ENCODE data around the gene SMC3. TPM values are rescaled to one million over a fixed set of nuclear protein-coding genes. Genes with fewer than 3 reads are reported as not detected.

Gene SMC3
- total RNA-seq, 4 donors from 2014 or later = 27.7 to 50.2 (median 39.5) TPM

DNA sequence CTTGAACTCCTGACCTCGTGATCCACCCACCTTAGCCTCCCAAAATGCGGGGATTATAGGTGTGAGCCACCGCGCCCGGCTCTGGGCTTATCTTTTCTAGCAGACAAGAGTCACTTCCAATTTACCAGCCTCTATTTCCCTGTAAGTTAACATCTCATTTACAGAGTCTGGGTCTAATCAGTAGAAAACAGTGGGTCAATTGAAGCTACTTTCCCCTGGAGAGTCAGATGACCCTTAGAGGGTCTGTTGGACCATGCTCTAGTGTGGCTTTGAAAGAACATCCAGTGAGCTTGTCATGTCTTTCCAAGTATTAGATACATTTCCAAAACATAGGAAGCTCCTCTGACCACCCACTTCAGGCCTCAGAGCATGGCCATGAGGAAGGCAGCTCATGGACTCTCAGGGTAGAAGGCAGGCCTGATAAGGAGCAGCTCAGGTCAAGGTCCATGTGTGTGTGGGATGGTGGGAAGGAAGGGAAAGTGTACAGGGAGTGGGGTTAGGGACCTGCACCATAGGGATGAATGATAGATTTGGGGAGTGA lies 49.1 kb downstream of the SMC3 start:
- 98% methylated on average over 5 of the region's 5 CpGs for WGBS

DNA sequence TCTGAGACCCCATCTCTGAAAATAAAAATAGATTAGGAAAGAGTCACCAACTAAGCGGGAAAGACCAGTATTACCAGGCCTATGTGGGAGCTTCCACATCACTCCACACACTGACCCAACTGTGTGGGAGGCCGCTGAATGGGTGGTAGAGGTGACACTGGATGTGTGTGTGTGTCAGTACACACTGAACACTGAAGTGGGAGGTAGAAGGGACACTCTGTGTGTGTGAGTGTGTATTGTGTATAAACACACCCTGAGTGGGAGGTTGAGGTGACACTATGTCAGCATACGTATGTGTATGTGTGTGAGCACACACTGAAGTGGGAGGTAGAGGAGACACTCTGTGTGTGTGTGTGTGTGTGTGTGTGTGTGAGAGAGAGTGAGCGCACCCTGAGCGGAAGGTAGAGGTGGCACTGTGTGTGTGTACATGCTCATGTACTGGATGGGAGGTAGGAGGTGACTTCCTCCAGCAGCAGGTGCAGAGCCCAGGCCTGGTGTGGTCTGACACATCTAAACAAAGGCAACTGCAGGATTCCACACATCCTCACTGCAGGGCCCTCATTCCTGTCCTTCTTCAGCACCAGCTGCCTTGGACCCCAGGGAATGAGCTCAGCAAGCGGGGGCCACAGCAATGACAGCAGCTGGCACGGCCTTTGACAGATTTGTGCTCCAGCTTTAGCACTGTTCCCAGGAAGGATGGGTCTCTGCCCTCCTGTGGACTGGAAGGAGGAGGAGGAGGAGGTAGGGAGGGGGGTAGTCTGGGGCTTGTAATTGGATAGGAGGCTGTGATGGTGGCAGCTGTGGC lies 50.1 kb downstream of the SMC3 start:
- intact Hi-C loops (cut with DNase I) = no loop called here
- TF ChIP-seq, protein P1, sequence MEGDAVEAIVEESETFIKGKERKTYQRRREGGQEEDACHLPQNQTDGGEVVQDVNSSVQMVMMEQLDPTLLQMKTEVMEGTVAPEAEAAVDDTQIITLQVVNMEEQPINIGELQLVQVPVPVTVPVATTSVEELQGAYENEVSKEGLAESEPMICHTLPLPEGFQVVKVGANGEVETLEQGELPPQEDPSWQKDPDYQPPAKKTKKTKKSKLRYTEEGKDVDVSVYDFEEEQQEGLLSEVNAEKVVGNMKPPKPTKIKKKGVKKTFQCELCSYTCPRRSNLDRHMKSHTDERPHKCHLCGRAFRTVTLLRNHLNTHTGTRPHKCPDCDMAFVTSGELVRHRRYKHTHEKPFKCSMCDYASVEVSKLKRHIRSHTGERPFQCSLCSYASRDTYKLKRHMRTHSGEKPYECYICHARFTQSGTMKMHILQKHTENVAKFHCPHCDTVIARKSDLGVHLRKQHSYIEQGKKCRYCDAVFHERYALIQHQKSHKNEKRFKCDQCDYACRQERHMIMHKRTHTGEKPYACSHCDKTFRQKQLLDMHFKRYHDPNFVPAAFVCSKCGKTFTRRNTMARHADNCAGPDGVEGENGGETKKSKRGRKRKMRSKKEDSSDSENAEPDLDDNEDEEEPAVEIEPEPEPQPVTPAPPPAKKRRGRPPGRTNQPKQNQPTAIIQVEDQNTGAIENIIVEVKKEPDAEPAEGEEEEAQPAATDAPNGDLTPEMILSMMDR (IDR thresholded peaks at IDR 0.05) = no peak
- TF ChIP-seq POLR2A (IDR thresholded peaks at IDR 0.05; ENCODE audit: low read depth) = no peak
- no peaks in the 10 kb centered on the region for H3K27me3 ChIP-seq

More for the DNA sequence above, 49.1 kb downstream of the SMC3 start:
- no peak for DNase-seq (ENCODE audit: extremely low spot score)
- Histone ChIP-seq H3K9me3 (no peaks in the 10 kb centered on the region), H3K4me3 (no peak overlapping the region), H3K36me3 (no peaks in the 10 kb centered on the region), H3K27me3 (no peaks in the 10 kb centered on the region), H3K27ac (replicated peaks in 1 of 4) (no peak overlapping the region), H3K4me1 (no peaks in the 10 kb centered on the region)
- TF ChIP-seq EP300 (IDR thresholded peaks at IDR 0.05) = no peak
- TF ChIP-seq, protein P1 (IDR thresholded peaks at IDR 0.05) = no peak
- TF ChIP-seq POLR2AphosphoS5 (IDR thresholded peaks at IDR 0.05) = no peak
- TF ChIP-seq POLR2A (IDR thresholded peaks at IDR 0.05; ENCODE audit: low read depth) = no peak
- intact Hi-C loops (cut with DNase I) = no loop called here

DNA sequence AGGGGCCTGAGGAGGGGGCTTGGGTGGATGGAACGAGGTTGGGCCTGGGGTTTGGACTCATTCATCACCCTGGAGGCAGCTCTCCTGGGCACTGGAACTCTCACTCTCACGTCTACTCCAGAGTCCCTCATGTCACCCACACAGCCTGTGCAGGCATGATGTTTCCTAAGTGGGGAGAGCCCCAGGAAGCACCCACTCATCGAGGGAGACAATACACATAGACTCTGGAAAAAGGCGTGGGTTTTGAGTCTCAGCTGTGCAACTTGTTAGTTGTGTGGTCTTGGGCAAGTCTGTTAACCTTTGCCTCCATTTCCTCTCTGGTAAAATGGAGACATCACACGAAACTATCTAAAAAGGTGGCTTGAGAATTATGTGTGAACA lies 50.7 kb downstream of the SMC3 start:
- TF ChIP-seq, protein P1 (IDR thresholded peaks at IDR 0.05) = no peak
- no peak for TF ChIP-seq POLR2A (IDR thresholded peaks at IDR 0.05; ENCODE audit: low read depth)
- no peak overlapping the region for H3K4me3 ChIP-seq
- no peaks in the 10 kb centered on the region for H3K36me3 ChIP-seq
- no peak for DNase-seq (ENCODE audit: extremely low spot score)
- intact Hi-C loops (cut with DNase I) = no loop called here
- WGBS = 71% methylated on average over 4 of the region's 5 CpGs
- no peaks in the 10 kb centered on the region for H3K27me3 ChIP-seq
- no peaks in the 10 kb centered on the region for H3K9me3 ChIP-seq
- H3K4me1 ChIP-seq = no peaks in the 10 kb centered on the region
- H3K27ac ChIP-seq (replicated peaks in 1 of 4) = no peak overlapping the region

More for the DNA sequence above, 50.1 kb downstream of the SMC3 start:
- 90% methylated on average over 7 of the region's 7 CpGs for WGBS
- Histone ChIP-seq H3K9me3 (no peaks in the 10 kb centered on the region), H3K36me3 (no peaks in the 10 kb centered on the region), H3K4me3 (no peak overlapping the region), H3K27ac (replicated peaks in 1 of 4) (no peak overlapping the region), H3K4me1 (no peaks in the 10 kb centered on the region)
- no peak for DNase-seq (ENCODE audit: extremely low spot score)

DNA sequence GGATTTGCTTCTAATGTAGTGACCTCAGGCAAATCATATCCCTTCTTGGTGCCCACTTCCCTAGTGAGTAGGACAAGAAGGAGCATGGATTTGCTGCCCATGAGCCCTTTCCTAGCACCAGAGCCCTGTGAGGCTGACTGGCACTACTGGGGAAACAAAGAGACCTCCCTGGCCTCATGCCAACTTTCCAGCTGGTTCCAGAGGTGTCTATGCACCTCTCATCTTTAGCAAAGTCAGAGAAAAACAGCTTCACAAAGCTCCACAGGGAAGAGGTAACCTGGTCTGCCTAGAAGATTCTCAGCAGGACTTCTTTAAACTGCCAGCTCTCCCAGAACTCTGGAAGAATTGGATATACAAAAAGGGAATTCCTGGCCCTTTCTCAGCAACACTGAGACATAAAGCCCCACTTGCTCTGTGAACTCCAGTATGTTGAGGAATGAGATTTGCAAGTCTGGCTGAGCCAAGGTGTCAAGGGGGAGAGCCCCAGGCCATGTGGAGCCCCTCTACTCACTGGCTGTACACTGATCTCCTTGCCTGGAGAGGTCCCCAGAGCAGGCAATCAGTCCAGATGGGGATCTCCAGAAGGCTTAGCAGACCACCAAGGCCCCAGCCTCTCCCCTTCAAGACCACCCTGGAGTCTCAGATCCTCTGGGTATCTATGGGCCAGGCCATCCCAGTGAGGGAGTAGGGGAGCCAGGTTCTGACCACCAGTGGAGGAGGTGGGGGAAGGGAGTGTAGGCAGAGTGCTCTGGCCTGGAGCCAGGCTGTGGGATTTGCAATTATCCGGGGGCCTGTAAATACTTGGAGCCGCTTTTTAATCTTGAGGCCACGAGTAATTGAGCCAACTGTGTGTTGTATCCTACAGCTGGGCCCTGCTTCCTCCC lies 52.3 kb downstream of the SMC3 start:
- WGBS = 71% methylated on average over 3 of the region's 3 CpGs
- intact Hi-C loops (cut with DNase I) = no loop called here
- TF ChIP-seq EP300 (IDR thresholded peaks at IDR 0.05) = no peak
- no peak for TF ChIP-seq POLR2A (IDR thresholded peaks at IDR 0.05; ENCODE audit: low read depth)
- TF ChIP-seq, protein P1 (IDR thresholded peaks at IDR 0.05) = no peak
- no peak for TF ChIP-seq POLR2AphosphoS5 (IDR thresholded peaks at IDR 0.05)
- no peaks in the 10 kb centered on the region for H3K4me1 ChIP-seq
- H3K27ac ChIP-seq (replicated peaks in 1 of 4) = no peak overlapping the region
- H3K4me3 ChIP-seq = no peak overlapping the region
- DNase-seq (ENCODE audit: extremely low spot score) = no peak
- H3K9me3 ChIP-seq = no peaks in the 10 kb centered on the region
- H3K27me3 ChIP-seq = no peaks in the 10 kb centered on the region
- H3K36me3 ChIP-seq = no peaks in the 10 kb centered on the region
